Osteoblast (primary cell): ENCODE measurements around the gene KLHL8. TPM values are rescaled to one million over a fixed set of nuclear protein-coding genes. Genes with fewer than 3 reads are reported as not detected.

Experiments used
- DNase-seq: peaks from one replicate; pipeline ENCODE4 v3.0.0; 2011; ENCODE audit warnings: low spot score, mixed read lengths; ENCODE audit not compliant: insufficient read length; ENCODE audit errors: missing footprints
- H2AFZ ChIP-seq: 2 replicates; pipeline ENCODE4 v1.6.0; 2011; ENCODE audit warnings: mild to moderate bottlenecking, low read length
- H3K27ac ChIP-seq: 2 replicates; pipeline ENCODE4 v1.5.1; 2011; ENCODE audit warnings: mild to moderate bottlenecking, low read depth, low read length, moderate library complexity
- H3K27me3 ChIP-seq: 2 replicates; pipeline ENCODE4 v1.6.0; 2012; ENCODE audit warnings: mild to moderate bottlenecking, control low read depth, inconsistent platforms, low read length, moderate library complexity; ENCODE audit not compliant: insufficient read depth
- H3K36me3 ChIP-seq: 2 replicates; pipeline ENCODE4 v1.5.1; 2011; ENCODE audit warnings: mild to moderate bottlenecking, low read length, control low read depth, moderate library complexity; ENCODE audit not compliant: insufficient read depth
- H3K4me1 ChIP-seq: 2 replicates; pipeline ENCODE4 v1.5.1; 2011; ENCODE audit warnings: mild to moderate bottlenecking, low read length, control low read depth, moderate library complexity; ENCODE audit not compliant: insufficient read depth
- H3K4me2 ChIP-seq: 2 replicates; pipeline ENCODE4 v1.6.0; 2011; ENCODE audit warnings: mild to moderate bottlenecking, low read length; ENCODE audit not compliant: insufficient read depth
- H3K4me3 ChIP-seq: fragments of 200-600 bp; sonication (generic); 3 replicates; pipeline ENCODE4 v1.5.1; 2012; ENCODE audit warnings: mild to moderate bottlenecking, low read length, inconsistent platforms; ENCODE audit not compliant: insufficient read depth
- H3K79me2 ChIP-seq: 2 replicates; pipeline ENCODE4 v1.6.0; 2012; ENCODE audit warnings: mild to moderate bottlenecking, low read length, control low read depth, inconsistent platforms; ENCODE audit not compliant: insufficient read depth
- H3K9me3 ChIP-seq: 2 replicates; pipeline ENCODE4 v1.5.1; 2011; ENCODE audit warnings: low read depth, low read length, control low read depth
- H4K20me1 ChIP-seq: 2 replicates; pipeline ENCODE4 v1.6.0; 2012; ENCODE audit warnings: mild to moderate bottlenecking, low read length, control low read depth; ENCODE audit not compliant: insufficient read depth
- CTCF ChIP-seq: IDR thresholded peaks from 2 replicates; pipeline ENCODE4 v1.5.1; 2011; ENCODE audit warnings: mild to moderate bottlenecking, low read depth, low read length, moderate library complexity; ENCODE audit errors: extremely low read depth
- total RNA-seq: library from RNA; depleted of rRNA; stranded (reverse); fragments of >200 nt; gene quantifications from 2 replicates; pipeline ENCODE4 v1.2.3, GENCODE V29; 2012

KLHL8 gene
- total RNA-seq, 1 donor = 12.7 TPM

- no peak for DNase-seq
- no peaks in the 10 kb centered on the region for H3K27me3 ChIP-seq
- H3K4me3 ChIP-seq = no peak overlapping the region
- peaks cover 23% of the 10 kb centered on the region for H3K79me2 ChIP-seq
- no peak overlapping the region for H2AFZ ChIP-seq
- peaks cover 8% of the 10 kb centered on the region for H4K20me1 ChIP-seq
- H3K4me1 ChIP-seq = peaks cover 7% of the 10 kb centered on the region
- H3K27ac ChIP-seq = no peak overlapping the region
- no peaks in the 10 kb centered on the region for H3K36me3 ChIP-seq
- no peaks in the 10 kb centered on the region for H3K9me3 ChIP-seq
- TF ChIP-seq CTCF = no peak
- H3K4me2 ChIP-seq = no peak overlapping the region
Observed at GRCh38 chr4:87209182-87209581, 11.2 kb downstream of the KLHL8 start.

- no peak overlapping the region for H3K4me3 ChIP-seq
- DNase-seq = no peak
- H2AFZ ChIP-seq = no peak overlapping the region
- H3K27ac ChIP-seq = no peak overlapping the region
- H3K4me2 ChIP-seq = no peak overlapping the region
- TF ChIP-seq CTCF = no peak
- peaks cover 17% of the 10 kb centered on the region for H3K79me2 ChIP-seq
- no peaks in the 10 kb centered on the region for H3K9me3 ChIP-seq
- no peaks in the 10 kb centered on the region for H3K4me1 ChIP-seq
- no peaks in the 10 kb centered on the region for H3K36me3 ChIP-seq
- H3K27me3 ChIP-seq = no peaks in the 10 kb centered on the region
- H4K20me1 ChIP-seq = peaks cover 11% of the 10 kb centered on the region
Observed at GRCh38 chr4:87204559-87204958, 15.9 kb downstream of the KLHL8 start.

DNA sequence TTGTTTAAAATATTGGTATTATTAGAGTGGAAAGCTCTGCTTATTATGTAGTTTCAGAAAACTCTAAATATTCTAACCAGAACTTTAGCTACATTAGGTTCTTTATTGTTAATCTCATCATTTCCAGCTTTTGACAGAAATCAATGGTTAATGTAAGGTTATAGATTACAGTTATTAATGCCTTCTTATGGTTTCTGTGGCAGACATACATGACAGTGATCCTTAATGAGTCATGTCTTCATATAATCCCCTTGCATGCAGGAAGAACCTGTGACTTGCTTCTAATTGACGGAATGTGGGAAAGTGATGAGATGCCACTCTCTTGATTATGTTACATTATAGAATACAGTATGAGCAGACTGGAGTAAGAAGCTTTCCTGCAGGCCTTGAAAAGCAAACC, 23.5 kb downstream of the KLHL8 start:
- Histone ChIP-seq H2AFZ (no peak overlapping the region), H3K4me2 (no peak overlapping the region), H4K20me1 (peaks cover 10% of the 10 kb centered on the region), H3K9me3 (no peaks in the 10 kb centered on the region), H3K36me3 (no peaks in the 10 kb centered on the region), H3K4me1 (peaks cover 4% of the 10 kb centered on the region), H3K4me3 (no peak overlapping the region), H3K27me3 (no peaks in the 10 kb centered on the region), H3K27ac (no peak overlapping the region), H3K79me2 (peaks cover 9% of the 10 kb centered on the region)
- DNase-seq = no peak
- no peak for TF ChIP-seq CTCF

GRCh38 chr4:87196146-87196545, 24.3 kb downstream of the KLHL8 start:
- Histone ChIP-seq H2AFZ (no peak overlapping the region), H3K4me3 (no peak overlapping the region), H3K4me2 (no peak overlapping the region), H3K27ac (no peak overlapping the region), H3K4me1 (peaks cover 4% of the 10 kb centered on the region), H3K27me3 (no peaks in the 10 kb centered on the region), H3K79me2 (peaks cover 9% of the 10 kb centered on the region), H3K36me3 (no peaks in the 10 kb centered on the region), H4K20me1 (peaks cover 10% of the 10 kb centered on the region), H3K9me3 (no peaks in the 10 kb centered on the region)
- TF ChIP-seq CTCF = no peak
- DNase-seq = no peak
